HuH-7 (cell line): ENCODE data around the gene HGS.
A peak's percentile ranks its signal among the peaks of the same experiment; 100 is the strongest.

Source experiments
- DNase-seq: peaks from one replicate; pipeline ENCODE4 v3.0.0; 2011; ENCODE audit warnings: low spot score

HGS gene

GRCh38 chr17:81686614-81687013 lies 2.8 kb downstream of the HGS start:
- no peak for DNase-seq

GRCh38 chr17:81687770-81688541 lies 4.1 kb downstream of the HGS start:
- no peak for DNase-seq

GRCh38 chr17:81688616-81689015 lies 4.8 kb downstream of the HGS start:
- no peak for DNase-seq

- no peak for DNase-seq
These were observed 6.3 kb downstream of the HGS start for GRCh38 chr17:81690066-81690465.

GRCh38 chr17:81690549-81690948 lies 6.7 kb downstream of the HGS start:
- no peak for DNase-seq

DNA sequence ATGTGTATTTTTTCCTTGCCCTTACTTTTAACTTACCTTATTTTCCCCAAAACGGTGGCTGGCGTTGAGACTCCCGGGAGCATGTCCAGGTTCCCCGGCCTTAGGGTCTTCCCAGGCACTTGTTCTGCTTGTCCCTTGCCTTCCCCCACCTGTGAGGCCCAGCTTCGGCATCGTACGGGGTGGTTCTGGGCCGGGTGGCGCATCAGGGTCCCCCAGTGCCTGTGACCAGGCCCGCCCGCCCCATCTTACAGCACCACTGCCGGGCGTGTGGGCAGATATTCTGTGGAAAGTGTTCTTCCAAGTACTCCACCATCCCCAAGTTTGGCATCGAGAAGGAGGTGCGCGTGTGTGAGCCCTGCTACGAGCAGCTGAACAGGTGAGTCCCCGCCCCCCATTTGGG lies 7.4 kb downstream of the HGS start:
- DNase-seq, result no peak

GRCh38 chr17:81691608-81692007 lies 7.8 kb downstream of the HGS start:
- no peak for DNase-seq

DNA sequence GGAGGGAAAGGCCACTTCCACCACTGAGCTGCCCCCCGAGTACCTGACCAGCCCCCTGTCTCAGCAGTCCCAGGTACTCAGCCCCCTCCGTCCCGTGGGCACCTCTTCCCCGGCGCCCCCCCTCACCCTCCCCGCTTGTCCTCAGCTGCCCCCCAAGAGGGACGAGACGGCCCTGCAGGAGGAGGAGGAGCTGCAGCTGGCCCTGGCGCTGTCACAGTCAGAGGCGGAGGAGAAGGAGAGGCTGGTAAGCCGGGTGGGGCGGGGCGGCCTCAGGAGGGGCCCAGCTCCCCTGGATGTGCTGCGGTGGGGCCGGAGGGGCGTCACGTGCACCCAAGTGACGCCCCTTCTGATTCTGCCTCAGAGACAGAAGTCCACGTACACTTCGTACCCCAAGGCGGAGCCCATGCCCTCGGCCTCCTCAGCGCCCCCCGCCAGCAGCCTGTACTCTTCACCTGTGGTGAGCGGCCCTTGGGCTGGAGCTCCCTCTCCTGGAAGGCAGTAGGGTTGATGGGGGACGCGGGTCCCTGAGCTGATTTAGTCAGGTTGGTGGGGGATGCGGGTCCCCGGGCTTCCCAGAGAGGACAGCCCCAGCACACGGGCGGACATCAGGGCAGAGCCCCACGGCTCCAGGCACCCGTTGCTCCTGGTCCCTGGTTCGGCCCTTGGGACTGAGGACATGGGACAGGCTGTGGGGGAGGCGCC lies 9.8 kb downstream of the HGS start:
- DNase-seq, result no peak

GRCh38 chr17:81694810-81695209 lies 11.0 kb downstream of the HGS start:
- DNase-seq, result no peak

DNA sequence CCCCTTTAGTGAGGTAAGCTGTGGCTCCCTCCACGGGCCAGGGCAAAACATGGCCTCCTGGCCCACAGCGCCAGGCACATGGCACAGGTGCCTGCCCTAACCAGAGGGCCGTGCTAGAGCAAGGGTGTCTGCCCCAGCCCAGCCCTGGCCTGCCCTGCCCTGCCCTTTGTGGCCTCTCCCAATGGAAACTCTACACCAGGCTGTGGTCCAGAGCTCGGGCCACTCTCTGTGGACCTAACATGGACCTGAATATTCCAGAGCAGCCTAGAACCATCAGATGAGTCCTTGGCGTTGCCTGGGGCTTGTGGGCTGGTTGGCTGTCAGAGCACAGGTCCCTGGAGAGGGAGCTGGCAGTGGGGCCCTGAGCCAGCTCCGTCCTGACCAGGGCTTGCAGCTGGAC lies 11.4 kb downstream of the HGS start:
- no peak for DNase-seq

DNA sequence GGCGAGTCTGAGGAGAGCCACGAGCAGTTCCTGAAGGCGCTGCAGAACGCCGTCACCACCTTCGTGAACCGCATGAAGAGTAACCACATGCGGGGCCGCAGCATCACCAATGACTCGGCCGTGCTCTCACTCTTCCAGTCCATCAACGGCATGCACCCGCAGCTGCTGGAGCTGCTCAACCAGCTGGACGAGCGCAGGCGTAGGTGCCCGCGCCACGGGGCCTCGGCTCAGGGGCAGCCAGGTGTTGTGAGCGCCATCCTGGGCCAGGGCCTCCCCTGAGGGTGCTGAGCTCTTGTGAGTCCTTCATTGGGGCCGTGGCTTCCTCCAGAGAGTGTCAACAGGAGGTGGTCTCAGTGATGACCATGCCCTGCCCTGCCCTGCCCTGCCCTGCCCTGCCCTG lies 12.0 kb downstream of the HGS start:
- no peak for DNase-seq

GRCh38 chr17:81696218-81696941 lies 12.6 kb downstream of the HGS start:
- no peak for DNase-seq

DNA sequence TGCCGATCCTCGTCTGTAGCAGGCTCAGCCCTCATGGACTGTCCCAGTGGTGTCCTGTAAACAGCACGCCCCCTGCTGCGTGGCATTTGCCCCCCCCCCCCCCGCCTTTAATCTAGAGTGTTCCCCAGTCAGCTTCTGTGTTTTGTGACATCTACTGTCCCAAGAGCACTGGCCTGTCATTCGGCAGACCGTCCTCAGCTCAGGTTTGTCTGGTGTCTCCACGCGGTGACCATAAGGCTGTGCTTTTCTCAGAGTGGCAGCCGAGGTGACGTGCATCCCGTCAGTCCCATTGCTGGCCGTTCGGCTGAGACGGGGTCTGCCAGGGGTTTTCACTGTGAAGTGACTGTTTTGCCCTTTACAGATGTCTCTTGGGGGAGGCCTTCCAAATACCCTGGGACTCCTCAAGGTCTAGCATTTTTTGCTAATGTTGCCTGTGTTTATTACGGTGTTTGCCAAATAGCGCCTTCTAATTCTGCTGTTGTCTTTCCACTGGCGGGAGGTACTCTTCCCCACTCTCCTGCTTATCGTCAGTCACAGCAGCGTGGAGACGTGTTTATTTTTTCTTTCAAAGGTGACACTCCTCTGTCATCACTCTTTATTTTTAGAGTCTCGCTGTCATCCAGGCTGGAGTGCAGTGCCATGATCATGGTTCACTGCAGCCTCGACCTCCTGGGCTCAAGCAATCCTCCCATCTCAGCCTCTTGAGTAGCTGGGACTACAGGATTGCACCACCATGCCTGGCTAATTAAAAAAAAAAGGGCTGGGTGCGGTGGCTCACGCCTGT lies 13.6 kb downstream of the HGS start:
- DNase-seq, result no peak

GRCh38 chr17:81700353-81701287 lies 16.8 kb downstream of the HGS start:
- DNase-seq, result no peak

- peak; percentile 66 for DNase-seq
These were observed 17.7 kb downstream of the HGS start for GRCh38 chr17:81701288-81702071.

DNA sequence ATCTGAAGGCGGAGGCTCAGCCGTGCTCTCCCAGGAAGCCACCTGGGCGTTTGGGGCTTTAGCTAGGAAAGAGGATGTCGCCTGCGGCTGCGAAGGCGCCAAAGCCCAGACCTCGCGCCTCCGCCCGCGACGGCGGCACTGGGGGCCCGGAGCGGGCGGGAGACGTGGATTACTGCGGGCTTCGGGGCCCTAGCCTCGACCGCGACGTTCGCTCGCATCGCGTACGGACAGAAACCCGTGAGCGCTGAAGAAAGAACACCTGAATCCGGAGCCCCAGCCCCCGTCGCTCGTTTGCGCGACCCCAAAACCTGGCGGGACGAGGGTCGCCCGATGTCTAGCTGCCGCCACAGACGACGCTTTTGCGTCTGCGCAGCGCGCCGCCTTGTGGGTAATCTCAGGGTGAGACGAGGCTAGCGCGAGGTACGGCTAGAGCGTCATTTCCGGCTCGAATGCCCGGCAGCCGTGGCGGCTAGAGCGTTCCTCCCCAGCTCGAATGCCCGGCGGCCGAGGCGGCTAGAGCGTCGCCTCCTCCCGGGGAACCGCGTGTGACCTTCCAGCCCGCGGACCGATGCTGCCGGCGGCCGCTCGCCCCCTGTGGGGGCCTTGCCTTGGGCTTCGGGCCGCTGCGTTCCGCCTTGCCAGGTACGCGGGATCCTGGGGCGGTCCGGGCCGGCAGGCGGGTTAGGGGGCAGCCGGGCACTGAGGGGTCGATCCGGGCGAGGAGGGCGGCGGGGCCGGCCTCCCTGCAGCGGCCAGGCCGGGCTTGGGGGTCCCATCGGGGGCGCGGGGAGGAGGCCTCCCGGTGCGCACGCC lies 19.3 kb downstream of the HGS start, which contains the start of gene MRPL12:
TSS of gene MRPL12 (plus strand) at position 434 of the 813 bp plus-strand sequence. CDS start at position 569, 135 bp downstream.
- DNase-seq, result peak; percentile 99

DNA sequence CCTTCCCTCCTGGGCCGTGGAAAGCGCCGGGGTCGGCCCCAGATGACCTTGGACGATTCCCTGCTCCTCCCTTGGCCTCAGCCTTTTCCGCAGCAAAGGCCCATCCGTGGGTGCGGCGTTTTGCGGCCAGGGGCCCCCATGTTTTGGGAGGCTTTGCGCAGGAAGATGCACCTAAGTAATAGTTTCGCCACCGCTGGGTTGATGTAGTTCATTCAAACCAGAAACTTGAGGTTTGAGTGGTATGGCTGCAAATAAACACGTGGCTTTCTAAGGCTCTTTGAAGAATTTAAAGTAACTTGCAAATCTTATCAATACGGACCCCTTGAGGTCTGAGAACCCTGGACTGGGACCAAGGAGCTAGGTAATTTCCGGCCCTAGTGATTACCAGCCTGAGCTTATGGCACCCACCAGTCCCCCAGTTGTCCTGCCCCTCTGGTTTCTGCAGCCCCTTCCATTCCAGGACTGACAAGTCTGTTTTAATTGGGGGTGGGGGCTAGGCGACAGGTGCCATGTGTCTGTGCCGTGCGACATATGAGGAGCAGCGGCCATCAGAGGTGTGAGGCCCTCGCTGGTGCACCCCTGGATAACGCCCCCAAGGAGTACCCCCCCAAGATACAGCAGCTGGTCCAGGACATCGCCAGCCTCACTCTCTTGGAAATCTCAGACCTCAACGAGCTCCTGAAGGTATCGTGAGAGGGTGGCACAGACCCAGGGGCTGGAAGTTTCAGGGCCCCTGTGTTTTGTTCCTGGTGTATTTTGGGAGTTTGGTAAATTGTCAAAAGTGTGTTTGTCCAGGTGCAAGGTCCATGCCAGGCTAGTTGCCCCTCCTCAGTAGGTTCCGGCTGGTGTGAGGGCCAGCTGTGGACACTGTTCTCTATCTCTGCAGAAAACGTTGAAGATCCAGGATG lies 20.2 kb downstream of the HGS start:
- no peak for DNase-seq
